HG03457 (cell line): ENCODE measurements around the gene SEMA3F.

ENCODE experiments used
- ATAC-seq: cut with Tn5 transposase; IDR thresholded peaks from one replicate; pipeline ENCODE4 v1.9.1; 2021; ENCODE audit warnings: moderate number of reproducible peaks; ENCODE audit not compliant: unreplicated experiment

SEMA3F gene

DNA sequence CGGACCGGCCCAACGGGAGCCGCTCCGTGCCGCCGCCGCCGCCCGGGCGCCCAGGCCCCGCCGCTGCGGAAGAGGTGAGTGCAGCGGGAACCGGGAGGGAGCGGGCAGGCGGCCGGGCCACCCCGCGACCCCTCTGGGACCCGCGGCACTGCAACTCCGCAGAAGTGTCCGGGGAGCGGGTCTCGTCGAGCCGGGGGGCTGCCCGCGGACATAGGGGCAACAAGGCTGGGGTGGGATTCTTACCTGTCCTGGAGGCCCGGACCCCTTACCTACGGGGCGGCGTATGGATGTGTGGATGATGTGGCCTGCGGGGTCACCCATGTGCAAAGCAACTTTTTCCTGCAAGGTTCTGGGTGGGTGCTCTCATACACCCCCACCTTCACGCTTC, 361 bp downstream of the SEMA3F start:
- no peak for ATAC-seq

DNA sequence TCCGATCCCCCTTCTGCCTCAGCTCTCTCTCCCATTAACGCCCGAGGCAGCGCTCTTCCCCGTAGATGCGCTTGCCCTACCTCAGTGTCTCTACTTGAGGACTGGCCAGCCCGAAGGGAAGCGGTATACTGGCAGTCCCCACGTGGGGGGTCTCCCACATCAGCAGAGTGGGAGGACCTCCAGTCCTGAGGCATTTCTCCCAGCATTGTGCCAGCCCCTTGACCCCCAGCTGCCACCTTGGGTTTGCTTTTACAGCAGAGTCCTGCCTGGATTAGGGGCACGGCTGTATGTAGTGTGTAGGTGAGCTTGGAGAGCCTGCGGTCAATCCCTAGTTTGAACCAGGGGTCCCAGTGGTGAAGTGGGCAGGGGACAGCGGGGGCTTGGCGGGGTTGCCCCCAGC, 767 bp downstream of the SEMA3F start:
- ATAC-seq, result no peak

DNA sequence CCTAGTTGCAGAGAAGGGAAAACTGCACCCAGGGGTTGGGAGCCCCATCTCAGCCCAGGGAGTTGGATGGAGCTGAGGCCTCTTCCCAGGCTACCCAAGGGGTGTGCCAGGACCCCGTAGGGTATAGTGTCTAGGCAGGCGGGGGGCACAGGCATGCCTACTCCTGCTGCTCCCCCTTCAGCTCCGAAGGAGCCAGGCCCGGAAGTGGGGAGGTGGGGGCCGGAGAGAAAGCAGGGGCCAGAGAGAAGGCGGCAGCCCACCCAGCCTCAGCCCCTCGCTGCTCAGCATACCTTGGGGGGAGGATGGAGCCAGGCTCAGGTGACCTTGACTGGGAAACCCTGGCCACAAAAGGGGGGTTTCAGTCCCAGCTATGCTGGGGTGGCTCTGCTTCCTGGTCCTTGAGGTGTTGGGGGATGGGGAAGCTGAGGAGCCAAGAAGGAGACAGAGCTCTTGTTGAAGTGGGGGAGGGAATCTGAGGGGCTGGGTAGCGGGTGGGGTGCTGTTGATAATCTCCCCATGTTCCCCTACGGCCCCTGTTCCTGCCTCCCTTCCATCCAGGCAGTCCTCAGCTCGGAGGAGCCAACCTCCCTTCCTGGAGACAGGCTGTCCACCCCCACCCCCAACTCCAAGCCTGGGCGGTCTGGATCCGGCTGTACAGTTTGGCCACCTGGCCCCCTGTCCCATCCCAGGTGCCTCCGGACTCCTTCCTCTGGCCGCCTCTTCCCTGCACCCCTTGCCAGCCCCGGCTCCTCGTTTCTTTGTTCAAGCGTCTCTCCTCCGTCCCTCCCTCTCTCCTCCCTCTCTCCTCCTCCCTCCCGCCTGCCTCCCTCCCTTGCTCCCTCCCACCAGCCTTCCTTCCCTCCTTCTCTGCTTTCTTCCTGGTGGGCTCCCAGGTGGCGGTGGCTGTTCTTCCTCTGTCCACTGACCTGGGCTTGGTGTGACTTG, 1.7 kb downstream of the SEMA3F start:
- no peak for ATAC-seq

DNA sequence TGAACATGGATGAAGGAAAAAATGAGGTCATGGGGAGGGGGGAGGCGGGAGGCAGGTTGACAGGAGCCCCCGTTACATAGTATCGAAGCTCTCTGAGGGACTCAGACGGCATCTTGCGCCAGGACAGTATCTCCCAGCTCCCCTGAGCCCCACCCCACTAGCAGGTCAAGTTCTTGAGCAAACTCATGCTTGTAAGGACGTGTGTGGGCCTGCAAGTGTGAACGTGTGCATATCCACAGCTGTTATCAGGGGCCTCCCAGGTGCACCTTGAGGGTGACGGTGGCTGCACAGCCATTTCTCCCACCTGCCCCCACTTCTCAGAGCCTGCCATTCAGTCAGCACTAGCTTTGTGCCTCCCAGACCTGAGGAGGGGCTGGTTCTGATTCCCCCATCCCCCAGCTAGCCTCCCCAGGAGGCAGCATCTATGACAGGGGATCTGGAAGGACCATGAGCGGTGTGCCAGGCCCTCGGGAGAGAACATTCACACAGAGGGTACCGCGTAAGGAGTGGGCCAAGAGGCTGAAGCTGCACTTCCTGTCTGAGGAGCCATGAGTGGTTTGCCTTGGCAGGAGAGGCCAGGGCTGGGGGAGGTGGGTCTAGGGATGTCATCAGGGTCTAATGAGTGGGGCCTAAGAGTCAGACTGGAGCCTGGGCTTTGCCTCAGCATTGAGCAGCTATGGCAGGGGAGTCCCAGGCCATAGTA, 2.9 kb downstream of the SEMA3F start:
- ATAC-seq, result no peak

DNA sequence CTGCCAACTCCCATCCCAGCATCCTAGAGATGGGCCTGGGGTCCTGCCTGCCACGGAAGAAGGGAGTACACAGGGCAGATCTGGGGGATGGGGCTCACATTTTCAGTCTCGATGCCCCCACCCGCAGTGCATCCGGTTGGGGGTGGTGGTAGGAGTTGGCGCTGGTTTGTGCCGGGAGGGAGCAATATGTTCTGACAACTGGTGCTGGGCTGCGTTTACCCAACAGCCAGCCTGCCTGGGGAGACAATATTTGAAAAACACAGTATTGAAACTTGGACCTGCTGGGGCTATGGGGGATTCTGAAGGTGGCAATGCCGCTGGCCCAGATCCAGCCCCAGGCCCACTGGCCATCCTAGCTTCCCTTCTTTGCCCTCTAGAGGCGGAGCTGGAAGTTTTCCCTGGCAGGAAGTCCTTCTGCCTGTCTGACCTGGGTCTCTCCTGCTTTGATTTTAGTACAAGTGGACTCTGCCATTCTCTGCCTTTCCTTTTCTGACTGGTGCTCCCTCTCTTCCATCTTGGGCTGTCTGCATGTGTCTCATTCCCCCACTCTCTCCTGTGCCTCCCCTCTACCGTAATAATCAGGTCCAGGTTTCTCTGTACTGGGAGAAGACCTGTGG, 3.5 kb downstream of the SEMA3F start:
- ATAC-seq, result no peak

DNA sequence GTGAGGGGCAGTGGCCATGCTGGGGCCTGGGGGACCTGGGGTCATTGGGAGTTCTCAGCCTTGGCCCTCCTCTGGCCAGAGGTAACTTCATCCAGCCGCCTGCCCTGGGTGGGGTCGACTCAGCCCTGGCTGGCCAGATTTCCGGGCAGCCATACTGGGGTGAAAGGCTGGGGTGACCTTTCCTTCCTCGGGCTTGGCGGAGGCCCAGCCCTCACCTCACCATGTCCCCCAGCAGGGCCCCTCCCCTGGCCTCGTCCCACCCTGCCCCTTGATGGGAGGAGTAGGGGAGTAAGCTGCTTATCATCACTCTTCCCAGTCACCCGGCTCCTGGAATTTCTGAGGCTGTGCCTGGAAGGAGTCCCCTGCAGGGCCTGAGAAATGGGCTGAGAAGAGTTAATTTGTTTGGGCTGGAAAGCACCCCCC, 5.4 kb downstream of the SEMA3F start:
- ATAC-seq, result no peak

DNA sequence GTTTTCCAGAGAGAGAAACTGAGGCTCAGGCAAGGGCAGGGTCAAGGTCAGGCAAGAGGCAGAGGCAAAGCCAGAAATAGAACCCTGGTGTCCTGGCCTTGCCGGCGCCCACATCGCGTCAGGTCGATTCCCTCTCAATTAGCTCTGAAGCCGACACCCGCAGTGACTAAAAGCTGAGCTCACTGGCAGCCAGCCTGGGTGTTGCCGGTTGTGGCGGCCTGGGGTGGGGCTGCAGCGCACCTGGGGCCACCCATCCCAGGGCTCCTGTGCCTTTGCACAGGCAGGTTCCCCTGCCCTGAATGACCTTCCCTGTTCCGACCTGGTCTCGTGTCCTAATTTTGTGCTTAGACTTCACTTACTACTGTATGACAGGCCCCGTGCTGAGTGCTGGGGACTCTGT, 6.2 kb downstream of the SEMA3F start:
- ATAC-seq, result no peak

DNA sequence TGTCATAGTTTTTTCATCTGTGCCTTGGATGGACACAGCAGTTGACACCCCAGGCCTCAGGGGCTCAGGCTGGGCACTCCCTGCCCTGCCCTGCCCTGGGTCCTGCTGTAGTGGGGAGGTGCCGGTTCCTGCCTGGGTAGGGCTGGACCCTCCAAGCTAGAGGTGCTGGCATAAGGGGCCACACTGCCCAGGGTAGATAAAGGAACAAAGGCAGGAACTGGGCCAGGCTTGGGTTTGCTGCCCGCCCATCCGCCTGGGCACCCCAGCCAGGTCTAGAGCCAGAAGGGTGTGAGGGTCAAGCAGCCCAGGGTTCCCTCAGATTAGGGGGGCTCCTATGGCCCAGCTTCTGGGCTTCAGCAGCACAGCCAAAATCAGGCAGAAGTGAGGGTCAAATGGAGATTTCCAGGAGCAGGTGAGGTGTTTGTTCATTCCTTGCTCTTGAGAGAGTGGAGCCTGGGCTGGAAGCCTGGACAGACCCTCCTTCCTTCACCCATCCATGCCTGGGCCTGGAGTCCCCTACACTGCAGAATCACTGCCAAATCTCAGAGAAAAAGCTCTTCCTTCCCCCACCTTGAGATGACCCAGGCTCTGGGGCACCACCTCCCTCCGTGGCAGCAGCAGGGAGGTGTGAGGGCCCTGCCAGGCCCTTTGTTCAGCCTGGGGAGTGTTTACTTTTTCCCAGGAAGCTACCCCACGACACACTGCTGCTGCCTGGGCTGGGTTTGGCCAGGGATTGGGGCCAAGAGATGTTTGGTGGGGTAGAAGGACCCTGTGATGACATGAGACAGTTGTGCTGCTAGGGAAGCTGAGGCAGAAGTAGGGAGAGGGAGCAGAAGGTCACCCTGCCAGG, 7.1 kb downstream of the SEMA3F start:
- no peak for ATAC-seq

DNA sequence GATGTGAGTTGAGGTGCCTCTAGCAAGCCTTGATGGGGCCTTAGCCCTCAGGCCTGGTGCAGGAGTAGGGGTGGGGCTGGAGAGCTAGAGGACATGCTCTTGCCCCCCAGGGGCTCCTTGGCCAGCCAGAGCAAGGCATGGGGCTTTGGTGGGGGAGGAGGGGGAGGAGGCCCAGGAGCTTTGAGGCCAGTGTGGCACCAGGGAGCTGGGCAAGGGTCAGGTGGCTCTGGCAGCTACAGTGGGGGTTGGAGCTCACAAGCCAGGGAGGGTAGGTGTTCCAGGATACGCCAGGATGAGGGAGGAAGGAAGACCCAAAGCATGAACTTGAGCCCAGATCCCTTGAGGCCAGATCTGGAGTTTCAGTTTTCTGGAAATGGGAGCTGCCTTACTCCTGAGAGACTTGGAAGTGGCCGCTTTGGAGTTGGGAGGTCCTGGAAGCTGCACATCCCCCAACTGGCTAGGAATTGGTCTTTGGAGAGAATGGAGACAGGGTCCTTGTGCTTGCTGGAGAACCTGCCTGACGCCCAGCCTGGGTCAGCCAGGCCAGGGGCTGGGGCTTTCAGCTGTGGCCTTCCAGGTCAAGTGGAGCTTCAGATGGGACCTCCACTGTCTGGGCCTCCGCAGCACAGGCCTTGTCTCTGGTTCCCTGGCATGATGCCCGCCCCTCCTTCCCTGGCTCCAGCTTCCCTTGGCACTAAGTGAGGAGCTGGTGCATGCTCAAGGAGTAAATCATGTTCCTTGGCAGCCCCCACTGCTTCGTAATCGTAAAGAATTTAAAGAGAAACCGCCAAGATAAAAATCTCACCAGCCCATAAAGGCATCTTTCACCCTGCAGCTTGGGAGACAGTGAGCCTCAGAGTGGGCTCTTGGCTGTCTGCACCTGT, 8.7 kb downstream of the SEMA3F start:
- ATAC-seq, result no peak

DNA sequence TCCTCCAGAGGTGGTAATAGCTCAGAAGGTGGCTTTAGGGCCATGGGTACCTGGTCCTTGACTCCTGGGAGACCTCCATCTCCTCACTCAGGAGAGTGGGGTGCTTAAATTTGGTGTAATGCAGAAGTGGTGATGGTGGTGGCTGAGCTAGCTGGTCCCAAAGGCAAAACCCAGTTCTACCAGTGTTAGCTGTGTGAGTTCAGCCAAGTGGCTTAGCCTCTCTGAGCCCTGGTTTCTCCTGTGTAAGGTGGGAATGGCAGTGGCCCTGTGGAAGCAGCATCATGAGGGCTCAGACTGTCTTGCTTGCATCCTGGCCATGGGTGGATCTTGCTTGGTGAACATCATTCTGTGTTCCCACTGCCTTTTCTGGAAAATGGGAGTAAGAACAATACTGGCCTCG, 9.4 kb downstream of the SEMA3F start:
- no peak for ATAC-seq

DNA sequence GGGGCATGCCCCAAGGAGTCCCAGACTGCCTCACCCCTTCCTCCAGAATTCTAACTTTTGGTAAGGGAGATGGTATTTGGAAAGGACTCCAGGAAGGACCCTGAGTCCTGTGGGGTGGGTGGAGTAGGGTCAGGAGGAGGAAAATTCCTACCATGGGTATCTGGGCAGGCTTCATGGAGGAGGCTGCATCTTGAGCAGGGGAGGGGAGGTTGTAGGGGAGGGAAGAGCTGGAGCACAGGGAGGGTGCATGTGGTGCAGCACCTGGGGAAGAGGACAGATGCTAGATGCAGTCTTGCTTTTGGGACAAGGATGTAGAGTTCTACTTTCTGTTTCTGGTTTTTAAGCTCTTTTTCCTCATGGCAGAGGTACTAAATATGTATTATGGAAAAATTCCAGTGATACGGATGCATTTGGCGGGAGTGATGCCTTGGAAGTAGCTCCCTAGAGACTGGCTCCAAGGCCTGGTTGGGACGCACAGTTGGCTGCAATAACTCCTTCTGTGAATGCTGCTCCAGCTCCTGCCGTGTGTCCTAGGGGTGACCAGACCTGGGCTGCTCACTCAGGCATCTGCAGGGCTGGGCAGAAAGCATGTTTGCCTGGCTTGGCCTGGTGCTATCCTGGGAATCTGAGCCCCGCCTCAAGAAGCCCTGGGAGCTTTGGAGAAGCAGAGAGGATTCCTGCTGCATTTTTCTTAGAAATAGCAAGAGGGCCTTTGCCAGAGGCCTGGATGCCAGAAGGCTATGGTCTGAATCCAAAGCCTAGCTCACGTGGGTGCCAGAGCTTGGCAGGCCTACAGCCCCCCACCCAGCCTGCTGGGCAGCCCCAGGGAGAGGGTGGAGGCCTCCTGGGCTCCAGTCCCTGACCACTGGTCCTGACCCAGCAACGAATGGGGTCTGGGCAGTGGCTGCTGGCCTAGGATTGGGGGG, 10.1 kb downstream of the SEMA3F start:
- no peak for ATAC-seq

DNA sequence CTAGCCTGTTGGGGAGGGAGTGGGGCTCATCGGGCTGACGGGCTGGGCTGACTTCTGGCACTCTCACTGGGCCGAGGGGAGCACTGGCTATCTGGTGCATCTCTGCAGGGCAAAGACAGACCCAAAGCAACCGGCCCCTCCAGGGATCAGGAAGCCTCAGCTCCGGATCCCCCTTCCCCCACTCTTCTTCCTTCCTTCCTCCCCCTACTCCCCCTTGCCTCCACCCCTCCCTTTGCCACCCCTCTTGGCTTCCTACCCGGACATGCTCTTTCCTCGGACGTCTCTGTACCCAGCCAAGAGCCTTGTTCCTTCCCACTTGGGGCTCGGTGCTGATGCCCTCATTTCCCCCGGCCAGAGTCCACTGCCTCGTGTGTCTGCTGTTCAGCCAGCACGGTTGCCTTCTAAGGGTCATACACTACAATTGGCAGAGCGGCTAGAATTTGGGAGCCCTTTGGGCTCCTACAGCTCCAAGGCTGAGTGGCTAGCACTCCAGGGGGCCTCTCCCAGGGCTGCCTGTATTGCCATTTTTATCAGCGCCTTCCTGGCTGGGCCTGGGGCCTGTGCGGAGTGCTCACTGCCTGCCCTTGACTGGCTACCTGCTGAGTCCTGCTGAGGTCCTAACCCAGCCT, 10.9 kb downstream of the SEMA3F start:
- no peak for ATAC-seq

DNA sequence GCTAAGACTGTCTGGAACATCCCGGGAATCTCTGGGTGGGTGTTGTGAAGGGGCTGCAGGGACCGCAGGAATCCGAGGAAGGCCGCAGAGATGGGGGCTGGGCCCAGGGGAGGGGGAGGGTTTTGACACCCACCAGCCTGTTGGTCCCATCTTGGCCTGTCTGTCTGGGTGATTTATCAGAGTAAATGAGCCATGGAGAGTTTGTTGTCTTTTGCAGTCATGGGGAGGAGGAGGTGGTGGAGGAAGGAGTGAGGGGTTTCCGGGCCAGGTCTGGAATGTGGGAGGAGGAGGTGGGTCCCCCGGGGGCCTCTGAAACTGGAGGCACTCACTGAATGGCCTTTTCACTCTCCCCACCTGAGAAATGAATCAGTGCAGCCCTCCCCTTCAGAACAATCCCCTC, 11.5 kb downstream of the SEMA3F start:
- ATAC-seq, result no peak

DNA sequence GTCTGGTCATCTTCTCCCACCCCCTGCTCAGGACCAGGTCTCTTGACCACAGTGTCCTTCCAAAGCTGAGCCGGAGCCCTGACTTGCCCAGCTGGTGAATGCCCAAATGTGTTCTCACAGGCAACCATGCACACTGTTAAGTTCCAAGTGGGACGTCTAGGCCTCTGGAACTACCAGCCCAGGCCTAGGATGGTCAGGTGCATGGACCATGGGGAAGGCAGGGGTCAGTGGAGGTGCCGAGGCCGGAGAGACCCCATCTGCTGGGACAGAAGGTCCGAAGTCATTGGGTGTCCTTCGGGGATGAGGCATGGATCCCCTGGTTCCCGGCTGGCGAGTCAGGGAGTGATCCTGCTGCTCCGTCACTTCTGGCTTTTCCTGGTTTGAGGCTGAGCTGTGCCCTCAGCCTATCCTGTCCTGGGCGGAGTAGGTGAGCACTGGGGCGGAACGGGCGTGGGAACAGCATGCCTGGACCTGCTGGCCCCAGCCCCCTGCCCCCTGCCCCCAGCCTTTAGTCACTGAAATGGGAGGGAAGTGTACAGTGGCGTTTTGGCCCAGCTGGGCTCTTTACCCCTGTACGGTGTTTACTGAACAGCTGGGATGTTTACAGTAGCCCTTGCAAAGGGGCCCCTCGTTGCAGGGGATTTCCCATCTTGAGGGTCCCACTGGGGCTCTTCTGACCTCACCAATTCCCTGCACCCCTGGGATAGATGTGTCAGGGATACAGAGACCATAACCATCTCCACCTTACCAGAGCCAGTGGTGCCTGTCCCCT, 12.1 kb downstream of the SEMA3F start:
- ATAC-seq, result no peak

DNA sequence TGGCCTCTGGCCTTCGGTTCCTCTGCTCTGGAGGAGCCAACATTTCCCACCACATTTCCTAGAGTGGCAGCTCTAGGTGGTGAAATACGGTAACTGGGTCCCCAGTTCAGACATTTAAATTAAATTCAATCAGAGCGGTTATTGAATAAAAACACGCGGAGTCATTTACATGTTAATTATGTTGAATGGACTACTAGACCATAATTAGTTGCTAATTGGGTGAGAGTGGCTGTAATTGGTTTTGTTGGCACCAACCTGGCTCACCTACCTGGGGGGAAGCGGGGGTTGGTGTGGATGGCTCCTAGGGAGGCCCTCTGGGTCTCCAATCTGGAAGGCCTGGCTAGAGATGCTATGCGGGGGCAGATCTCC, 12.7 kb downstream of the SEMA3F start:
- ATAC-seq, result no peak

DNA sequence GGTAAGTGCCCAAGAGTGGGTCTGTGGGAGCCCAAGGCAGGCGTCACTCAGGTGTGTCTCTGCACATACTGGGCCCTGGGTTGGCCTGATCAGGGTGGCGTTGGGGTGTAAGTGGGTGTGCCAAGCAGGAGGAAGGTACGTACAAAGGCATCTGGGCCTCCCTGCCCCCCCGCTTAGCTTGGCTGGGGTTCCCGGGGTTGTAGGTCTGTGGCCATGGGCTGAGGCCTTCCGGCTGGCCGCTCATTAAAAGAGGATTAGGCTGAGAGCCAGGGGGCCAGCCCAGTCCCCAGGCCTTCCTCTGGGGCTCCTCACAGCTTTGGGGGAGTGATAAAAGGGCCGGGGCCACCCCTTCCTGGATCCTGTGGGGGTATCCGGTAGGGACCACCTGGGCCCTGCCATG, 13.3 kb downstream of the SEMA3F start:
- ATAC-seq, result no peak

DNA sequence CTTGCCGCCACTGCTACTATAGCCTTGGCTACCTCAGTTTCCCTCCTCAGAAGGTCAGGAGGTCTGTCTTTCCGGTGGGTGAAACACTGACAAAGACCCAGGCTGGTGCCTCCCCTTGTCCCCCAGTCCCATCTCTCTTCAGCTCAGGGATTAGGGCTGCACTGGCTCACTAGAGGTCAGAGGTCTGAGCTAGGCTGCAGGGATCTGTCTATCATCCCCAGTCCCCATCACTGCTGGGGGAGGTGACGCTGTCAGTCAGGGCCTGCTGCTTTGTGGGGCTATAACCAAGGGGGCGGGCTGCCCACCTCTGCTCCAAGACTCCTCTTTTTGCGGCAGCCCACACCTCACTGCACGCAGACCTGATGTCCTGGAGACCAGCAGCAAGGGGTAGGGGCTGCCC, 13.7 kb downstream of the SEMA3F start:
- no peak for ATAC-seq
